Measurements from ENCODE around the gene VRK3.

GRCh38 chr19:49938662-49939061 is 86.5 kb downstream of the VRK3 start:
- TF ChIP-seq CTCF (IDR thresholded peaks at IDR 0.05) (no peak), EP300 (IDR thresholded peaks at IDR 0.05) (no peak), POLR2AphosphoS5 (IDR thresholded peaks at IDR 0.05) (no peak), POLR2A (IDR thresholded peaks at IDR 0.05) (no peak)

Data from upper lobe of left lung (tissue), 4 donors.